LNCAP (cell line): ENCODE data around the gene RAB34.

Experiments
- TF ChIP-seq, protein P1 (sequence below): fragments of 450-650 bp; IDR thresholded peaks from 2 replicates; pipeline ENCODE4 v1.5.1; 2017; ENCODE audit warnings: mild to moderate bottlenecking

RAB34 gene

GRCh38 chr17:28712705-28713415 is 4.8 kb downstream of the RAB34 start:
- TF ChIP-seq, protein P1, sequence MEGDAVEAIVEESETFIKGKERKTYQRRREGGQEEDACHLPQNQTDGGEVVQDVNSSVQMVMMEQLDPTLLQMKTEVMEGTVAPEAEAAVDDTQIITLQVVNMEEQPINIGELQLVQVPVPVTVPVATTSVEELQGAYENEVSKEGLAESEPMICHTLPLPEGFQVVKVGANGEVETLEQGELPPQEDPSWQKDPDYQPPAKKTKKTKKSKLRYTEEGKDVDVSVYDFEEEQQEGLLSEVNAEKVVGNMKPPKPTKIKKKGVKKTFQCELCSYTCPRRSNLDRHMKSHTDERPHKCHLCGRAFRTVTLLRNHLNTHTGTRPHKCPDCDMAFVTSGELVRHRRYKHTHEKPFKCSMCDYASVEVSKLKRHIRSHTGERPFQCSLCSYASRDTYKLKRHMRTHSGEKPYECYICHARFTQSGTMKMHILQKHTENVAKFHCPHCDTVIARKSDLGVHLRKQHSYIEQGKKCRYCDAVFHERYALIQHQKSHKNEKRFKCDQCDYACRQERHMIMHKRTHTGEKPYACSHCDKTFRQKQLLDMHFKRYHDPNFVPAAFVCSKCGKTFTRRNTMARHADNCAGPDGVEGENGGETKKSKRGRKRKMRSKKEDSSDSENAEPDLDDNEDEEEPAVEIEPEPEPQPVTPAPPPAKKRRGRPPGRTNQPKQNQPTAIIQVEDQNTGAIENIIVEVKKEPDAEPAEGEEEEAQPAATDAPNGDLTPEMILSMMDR: no peak

DNA sequence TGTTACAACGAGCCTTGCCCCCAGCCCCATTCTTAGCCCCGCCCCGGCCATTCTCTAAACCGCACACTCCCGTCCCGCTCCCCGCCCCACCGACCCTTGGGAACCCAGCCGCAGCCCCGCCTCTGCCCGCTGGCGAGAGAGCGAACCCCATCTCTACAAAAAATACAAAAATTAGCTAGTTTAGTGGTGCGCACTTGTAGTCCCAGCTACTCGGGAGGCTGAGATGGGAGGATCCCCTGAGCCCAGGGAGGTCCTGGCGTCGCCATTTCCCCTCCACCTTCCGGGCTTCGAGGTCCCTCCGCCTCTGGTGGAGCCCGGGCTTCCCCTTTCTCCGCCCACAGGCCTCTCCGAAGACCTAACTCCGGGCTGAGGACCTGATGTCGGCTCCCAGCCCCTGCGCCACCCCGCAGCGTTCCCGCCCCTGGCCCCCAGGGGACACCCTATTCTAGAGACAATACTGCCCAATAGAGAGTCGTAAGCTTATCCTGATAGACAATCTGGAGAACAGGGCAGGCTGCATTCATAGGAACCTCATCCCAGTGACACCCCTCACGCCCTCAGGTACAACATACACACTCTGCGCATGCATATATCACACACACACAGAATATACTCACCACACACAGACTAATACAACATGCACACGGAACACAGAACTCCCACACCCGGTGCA is 5.5 kb downstream of the RAB34 start:
- TF ChIP-seq, protein P1: no peak

DNA sequence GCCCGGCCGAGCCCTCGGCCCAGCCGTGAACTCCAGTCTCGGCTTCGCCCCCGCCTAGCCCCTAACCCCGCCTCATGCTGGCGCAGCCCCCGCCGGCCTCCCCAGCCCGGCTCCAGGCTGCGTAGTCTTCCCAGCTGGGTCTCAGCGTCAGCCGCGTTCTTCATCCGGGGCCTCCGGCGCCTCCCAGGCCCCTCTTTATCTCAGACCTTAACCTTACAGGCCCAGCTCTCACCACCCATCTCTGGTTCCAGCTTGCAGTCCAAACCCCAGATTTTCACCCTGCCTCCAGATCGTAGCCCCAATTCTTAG is 6.0 kb downstream of the RAB34 start, which contains the start of gene PROCA1:
TSS of gene PROCA1 (minus strand) at position 166 of the 309 bp plus-strand sequence. CDS start 228 bp downstream, outside the sequence.
- TF ChIP-seq, protein P1: no peak

GRCh38 chr17:28710861-28711722 is 6.6 kb downstream of the RAB34 start:
- TF ChIP-seq, protein P1: no peak

- TF ChIP-seq, protein P1: no peak
Observed at GRCh38 chr17:28707339-28707720, 10.3 kb downstream of the RAB34 start.

DNA sequence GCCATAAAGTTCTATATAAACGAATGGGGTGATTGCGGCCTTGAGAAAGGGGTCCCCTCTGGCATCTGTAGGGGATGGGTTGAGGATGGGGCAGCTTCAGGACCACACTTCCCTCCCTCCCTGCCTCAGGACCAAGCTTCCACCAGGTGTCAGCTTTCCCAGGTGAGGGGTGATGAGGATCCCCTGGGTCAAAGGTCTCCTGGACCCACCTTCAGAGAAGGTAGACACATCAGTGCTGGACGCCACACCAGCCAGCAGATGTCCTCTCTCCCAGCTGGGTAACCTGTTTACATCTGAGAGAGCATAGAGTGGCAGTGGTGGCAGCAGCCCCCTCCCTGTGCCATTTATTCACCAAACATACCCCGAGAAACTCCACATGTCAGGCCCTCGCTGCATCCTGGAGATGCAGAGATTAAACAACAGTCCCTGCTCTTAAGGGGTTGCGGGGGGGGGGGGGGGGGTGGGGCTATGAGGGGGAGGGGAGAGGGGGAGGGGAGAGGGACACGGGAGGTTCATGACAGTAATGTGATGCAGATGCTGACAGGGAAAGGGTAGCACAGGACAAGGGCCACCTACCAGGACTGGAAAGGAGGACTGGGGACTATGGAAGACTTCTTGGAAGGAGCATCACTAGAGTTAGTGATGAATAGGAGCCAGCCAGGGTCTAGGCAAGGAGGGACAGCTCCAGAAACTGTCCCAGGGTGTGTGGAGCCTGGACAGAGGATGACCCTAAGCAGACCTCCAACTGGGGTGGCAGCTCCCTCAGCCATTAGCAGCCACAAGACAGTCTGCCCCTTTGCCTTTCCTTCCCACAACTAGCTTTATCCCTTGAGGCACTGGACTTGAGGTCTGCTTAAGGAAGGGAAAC is 11.0 kb downstream of the RAB34 start:
- TF ChIP-seq, protein P1: no peak
